RWPE2 (cell line): ENCODE data around the gene BNIP3.
A peak's percentile ranks its signal among the peaks of the same experiment; 100 is the strongest.
"Not testable (repeated sequence)": the region's sequence is repeated elsewhere in the genome, so short reads cannot be mapped to it uniquely, and the experiment has no call there.

Source experiments
- ATAC-seq: fragments of 200-7000 bp; cut with Tn5 transposase; 3 replicates; pipeline ENCODE4 v1.9.1; 2021; ENCODE audit warnings: low read depth
- DNase-seq: peaks from one replicate; pipeline ENCODE4 v3.0.0-alpha.2; 2020; ENCODE audit warnings: low spot score
- H3K27ac ChIP-seq: fragments of 450-650 bp; 2 replicates; pipeline ENCODE4 v1.5.1; 2017; ENCODE audit warnings: mild to moderate bottlenecking; ENCODE audit not compliant: poor library complexity, severe bottlenecking
- H3K27me3 ChIP-seq: fragments of 250-450 bp; sonication (Bioruptor Pico); 2 replicates; pipeline ENCODE4 v1.5.1; 2021; ENCODE audit warnings: mild to moderate bottlenecking, moderate library complexity; ENCODE audit not compliant: insufficient read depth, poor library complexity, severe bottlenecking
- H3K36me3 ChIP-seq: fragments of 250-450 bp; sonication (Bioruptor Pico); 2 replicates; pipeline ENCODE4 v1.5.1; 2020; ENCODE audit warnings: low read depth, mild to moderate bottlenecking, moderate library complexity
- H3K4me1 ChIP-seq: fragments of 250-450 bp; sonication (Bioruptor Pico); 2 replicates; pipeline ENCODE4 v1.5.1; 2021; ENCODE audit warnings: mild to moderate bottlenecking, moderate library complexity; ENCODE audit not compliant: insufficient read depth, poor library complexity, severe bottlenecking
- H3K4me3 ChIP-seq: fragments of 250-450 bp; sonication (Bioruptor Pico); 2 replicates; pipeline ENCODE4 v1.5.1; 2021; ENCODE audit warnings: mild to moderate bottlenecking, moderate library complexity; ENCODE audit not compliant: severe bottlenecking
- H3K9me3 ChIP-seq: fragments of 250-450 bp; sonication (Bioruptor Pico); 2 replicates; pipeline ENCODE4 v1.5.1; 2021; ENCODE audit warnings: mild to moderate bottlenecking, moderate library complexity; ENCODE audit not compliant: severe bottlenecking
- CTCF ChIP-seq: fragments of 450-650 bp; IDR thresholded peaks from one replicate; pipeline ENCODE4 v1.5.1; 2017; ENCODE audit warnings: mild to moderate bottlenecking, moderate library complexity; ENCODE audit not compliant: poor library complexity, severe bottlenecking

BNIP3 gene

GRCh38 chr10:131960631-131961046, 21.1 kb downstream of the BNIP3 start:
- Histone ChIP-seq H3K9me3 (no peaks in the 10 kb centered on the region), H3K36me3 (peaks cover 19% of the 10 kb centered on the region), H3K27ac (no peak overlapping the region), H3K4me1 (no peaks in the 10 kb centered on the region), H3K27me3 (no peaks in the 10 kb centered on the region), H3K4me3 (no peak overlapping the region)
- ATAC-seq (0 out of 3 replicates have a peak, but pooled peaks have one; percentile 11), DNase-seq (no peak)
- no peak for TF ChIP-seq CTCF

- ATAC-seq, result no peak
- Histone ChIP-seq H3K27me3 (no peaks in the 10 kb centered on the region), H3K4me3 (no peak overlapping the region), H3K9me3 (no peaks in the 10 kb centered on the region), H3K4me1 (no peaks in the 10 kb centered on the region), H3K27ac (no peak overlapping the region), H3K36me3 (peaks cover 27% of the 10 kb centered on the region)
- no peak for TF ChIP-seq CTCF
- no peak for DNase-seq
Measured at GRCh38 chr10:131959841-131960240, 21.9 kb downstream of the BNIP3 start.

GRCh38 chr10:131955591-131956340, 26.0 kb downstream of the BNIP3 start:
- Histone ChIP-seq H3K36me3 (peaks cover 46% of the 10 kb centered on the region), H3K9me3 (no peaks in the 10 kb centered on the region), H3K27ac (no peak overlapping the region), H3K27me3 (no peaks in the 10 kb centered on the region), H3K4me1 (no peaks in the 10 kb centered on the region), H3K4me3 (no peak overlapping the region)
- ATAC-seq (no peak), DNase-seq (peak; percentile 39)
- TF ChIP-seq CTCF, result no peak

DNA sequence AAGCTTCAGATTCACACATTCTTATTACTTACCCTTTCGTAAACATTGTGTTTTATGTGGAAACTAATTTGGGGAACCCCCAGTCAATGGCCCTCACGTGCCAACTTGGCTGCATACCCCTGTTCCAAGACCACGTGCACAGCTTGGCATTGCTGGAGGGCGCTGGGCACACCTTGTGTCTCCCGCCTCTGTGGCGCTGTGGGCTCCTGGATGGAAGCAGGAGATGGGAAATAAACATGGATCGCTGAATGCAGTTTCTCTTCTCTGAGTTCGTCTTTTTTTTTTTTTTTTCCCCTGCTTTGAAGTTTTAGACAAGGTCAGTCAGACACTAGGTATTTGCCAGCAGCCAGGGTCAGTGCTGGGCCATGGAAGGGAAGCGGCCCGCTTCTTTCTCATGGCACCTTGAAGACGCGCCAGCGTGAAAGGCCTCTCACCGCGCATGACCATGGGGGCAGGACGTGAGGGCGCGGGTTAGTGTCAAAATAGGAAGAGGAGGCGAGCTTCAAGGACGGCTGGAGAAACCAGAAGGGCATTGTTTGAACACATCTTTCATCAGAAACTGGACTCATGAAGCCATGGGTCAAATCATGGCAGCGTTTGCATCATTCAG, 27.3 kb downstream of the BNIP3 start:
- Histone ChIP-seq H3K36me3 (peaks cover 48% of the 10 kb centered on the region), H3K4me3 (no peak overlapping the region), H3K27ac (no peak overlapping the region), H3K4me1 (no peaks in the 10 kb centered on the region), H3K9me3 (no peaks in the 10 kb centered on the region), H3K27me3 (no peaks in the 10 kb centered on the region)
- DNase-seq, result no peak
- TF ChIP-seq CTCF, result no peak
- no peak for ATAC-seq

- DNase-seq, ATAC-seq, H3K9me3 ChIP-seq, H3K4me3 ChIP-seq, H3K27me3 ChIP-seq, H3K27ac ChIP-seq: not testable (repeated sequence)
- Histone ChIP-seq H3K4me1 (peaks cover 38% of the 10 kb centered on the region), H3K36me3 (peaks cover 66% of the 10 kb centered on the region)
Measured at GRCh38 chr10:131949908-131950307, 31.8 kb downstream of the BNIP3 start.
